HG02588 (cell line): ENCODE measurements around the gene KCNV2.

Experiments used
- ATAC-seq: cut with Tn5 transposase; IDR thresholded peaks from one replicate; pipeline ENCODE4 v1.9.1; 2021; ENCODE audit warnings: mild to moderate bottlenecking, moderate library complexity; ENCODE audit not compliant: unreplicated experiment

KCNV2 gene

DNA sequence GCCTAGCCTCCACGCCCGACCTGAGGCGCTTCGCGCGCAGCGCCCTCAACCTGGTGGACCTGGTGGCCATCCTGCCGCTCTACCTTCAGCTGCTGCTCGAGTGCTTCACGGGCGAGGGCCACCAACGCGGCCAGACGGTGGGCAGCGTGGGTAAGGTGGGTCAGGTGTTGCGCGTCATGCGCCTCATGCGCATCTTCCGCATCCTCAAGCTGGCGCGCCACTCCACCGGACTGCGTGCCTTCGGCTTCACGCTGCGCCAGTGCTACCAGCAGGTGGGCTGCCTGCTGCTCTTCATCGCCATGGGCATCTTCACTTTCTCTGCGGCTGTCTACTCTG lies 1.4 kb downstream of the KCNV2 start:
- no peak for ATAC-seq

DNA sequence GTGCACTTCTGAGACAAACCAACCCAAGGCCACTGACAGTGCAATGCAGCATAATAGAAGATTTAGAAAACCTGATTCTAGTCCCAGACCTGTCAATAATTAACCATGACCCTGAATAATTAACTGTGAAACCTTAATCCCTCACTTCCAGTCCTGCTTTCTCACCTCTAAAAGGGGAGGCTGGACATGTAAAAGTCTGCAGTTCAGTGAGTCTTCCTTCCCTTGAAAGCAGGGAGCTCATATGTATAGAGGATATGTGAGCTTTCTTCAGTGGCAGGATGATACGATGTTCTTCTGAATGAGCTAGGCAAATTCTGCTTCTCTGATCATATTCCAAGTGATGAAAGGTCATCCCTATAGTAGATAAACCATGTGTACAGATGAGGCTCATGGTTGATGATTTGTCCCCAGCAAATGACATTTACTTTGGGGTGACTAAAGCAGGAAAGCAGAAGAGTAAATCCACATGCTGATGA lies 2.9 kb downstream of the KCNV2 start:
- no peak for ATAC-seq

DNA sequence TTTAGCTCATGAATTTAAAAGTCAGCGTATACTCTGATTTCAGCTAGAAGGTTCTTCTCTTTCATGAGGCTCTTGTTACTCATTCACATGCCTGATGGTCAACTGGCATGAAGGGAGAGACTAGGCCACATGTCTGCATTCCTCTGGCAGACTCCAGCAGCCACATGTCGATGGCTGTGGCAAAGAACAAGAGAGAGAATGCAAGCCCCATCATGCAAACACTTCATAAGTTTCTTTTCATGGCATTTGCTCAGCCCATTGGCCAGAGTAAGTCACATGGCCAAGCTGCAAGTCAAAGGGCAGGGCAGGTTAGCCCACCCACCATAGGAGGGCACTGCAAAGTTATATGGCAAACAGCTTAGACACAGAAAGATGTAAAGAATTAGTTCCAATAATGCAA lies 5.4 kb downstream of the KCNV2 start:
- ATAC-seq: no peak

DNA sequence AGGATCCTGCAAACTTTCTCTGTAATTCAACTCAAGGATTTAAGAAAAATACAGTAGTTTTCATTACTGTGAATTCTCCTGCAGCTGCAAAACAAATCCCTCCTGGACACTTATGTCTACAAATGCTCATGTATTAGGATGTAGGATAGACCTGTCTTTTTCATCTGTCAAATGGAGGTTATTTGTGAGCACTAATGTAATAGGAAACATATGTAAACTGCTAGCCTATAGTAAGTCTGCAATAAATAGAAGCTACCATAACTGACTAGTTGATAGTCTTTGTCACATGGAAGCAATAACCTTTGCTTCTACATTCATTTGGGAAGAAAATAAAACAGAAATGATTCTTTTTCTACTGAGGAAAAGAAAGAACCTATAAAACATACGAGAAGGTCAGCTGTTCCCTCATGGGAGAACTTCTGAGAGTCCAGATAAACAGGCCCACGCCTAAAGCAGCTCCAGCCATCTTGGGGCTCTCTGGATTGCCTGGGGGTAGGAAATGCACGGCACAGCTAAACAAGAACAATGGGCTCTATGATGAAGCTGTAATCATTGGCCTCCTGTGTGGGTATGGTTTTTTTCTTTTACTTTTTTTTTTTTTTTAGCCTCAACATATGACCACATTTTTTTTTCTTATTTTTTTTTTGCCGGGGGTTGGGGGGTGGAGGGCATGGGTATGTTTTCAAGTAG lies 6.2 kb downstream of the KCNV2 start:
- ATAC-seq: no peak

- no peak for ATAC-seq
These were observed 7.8 kb downstream of the KCNV2 start for GRCh38 chr9:2725126-2725525.

- ATAC-seq: no peak
These were observed 8.8 kb downstream of the KCNV2 start for GRCh38 chr9:2725898-2726649.

DNA sequence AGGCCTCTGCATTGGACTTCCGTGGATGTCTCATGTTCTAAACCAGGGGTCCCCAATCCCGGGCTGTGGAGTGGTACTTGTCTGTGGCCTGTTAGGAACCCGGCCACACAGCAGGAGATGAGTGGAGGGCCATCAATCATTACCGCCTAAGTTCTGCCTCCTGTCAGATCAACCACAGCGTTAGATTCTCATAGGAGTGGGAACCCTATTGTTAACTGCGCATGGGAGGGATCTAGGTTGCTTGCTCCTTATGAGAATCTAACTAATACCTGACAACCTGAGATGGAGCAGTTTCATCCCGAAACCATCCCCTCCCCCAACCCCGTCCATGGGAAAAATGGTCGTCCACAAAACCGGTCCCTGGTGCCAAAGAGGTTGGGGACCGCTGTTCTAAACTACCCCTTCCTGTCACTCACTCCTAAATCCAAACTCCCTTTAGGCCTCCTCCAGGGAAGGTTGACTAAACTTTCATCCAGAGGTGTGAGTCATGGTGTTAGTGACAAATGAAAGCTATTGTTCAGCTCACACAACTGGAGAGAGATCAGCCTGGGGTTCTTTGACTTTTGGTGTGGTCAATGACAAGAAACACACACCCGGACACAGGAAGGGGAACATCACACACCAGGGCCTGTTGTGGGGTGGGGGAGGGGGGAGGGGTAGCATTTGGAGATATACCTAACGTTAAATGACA lies 9.5 kb downstream of the KCNV2 start:
- ATAC-seq: no peak

DNA sequence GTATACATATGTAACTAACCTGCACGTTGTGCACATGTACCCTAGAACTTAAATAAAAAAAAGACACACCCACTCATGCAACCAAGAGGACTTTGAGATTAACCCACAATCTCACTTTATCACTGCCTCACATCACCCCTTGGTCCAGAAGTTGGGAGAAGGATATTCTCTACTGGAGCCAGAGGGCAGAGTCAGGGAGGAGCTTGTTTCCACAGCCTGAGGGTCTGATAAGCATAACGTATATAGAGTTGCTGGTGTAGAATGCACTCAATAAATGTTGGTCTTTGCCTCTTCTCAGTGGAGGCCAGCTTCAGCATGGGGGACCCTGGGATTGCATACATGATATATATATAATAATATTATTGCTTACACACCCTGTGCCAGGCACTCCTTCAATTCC lies 10.1 kb downstream of the KCNV2 start:
- no peak for ATAC-seq

DNA sequence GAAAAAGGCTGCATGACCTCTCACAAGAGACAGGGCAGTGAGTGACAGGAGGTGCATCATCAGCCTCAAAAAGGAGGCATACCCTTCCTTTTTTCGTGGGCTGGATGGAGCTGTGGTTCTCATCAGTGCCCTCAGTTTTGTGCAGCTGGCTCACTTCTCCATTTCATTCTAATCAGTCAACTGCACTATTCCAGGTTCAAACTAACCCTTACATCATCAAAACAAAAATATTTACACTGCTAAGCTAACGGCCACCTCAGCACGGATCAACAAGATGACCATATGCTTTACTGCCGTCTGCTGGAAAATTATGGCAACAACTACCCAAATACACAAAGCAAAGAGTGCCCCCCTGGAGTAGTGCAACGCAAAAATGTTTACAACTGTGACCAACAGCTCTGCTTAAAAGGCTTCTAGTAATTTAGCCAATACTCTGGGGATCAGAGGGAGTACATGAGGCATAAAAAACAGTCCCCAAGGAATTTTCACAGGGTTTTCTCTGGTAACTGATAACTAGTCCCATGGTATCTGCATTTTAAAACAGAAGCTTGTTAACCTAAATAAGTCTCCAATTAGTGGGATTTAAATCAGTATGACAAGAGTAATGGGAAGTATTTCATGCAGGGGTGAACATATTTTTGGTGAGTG lies 10.8 kb downstream of the KCNV2 start:
- ATAC-seq: peak; percentile 77

DNA sequence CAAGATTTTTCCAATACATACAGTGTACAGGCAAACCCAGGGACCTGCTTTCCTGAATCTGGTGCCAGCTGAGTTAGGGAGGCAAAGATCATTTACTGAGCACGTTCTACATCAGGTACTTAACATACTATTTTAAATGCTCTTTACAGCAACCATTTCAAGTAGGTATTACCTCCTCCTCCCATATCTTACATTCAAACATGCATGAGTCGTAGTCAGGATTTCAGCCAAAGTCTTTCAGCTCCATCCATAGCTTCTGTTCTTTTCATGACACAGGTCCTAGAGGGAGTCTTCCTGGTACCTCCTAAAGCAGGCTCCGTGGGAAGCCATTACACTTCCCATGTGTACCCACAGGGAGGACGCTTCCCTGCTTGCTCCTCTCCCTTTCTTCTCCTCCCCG lies 11.7 kb downstream of the KCNV2 start:
- ATAC-seq: no peak

GRCh38 chr9:2729721-2730120 lies 12.4 kb downstream of the KCNV2 start:
- ATAC-seq: no peak

- ATAC-seq: no peak
These were observed 13.7 kb downstream of the KCNV2 start for GRCh38 chr9:2730971-2731370.

DNA sequence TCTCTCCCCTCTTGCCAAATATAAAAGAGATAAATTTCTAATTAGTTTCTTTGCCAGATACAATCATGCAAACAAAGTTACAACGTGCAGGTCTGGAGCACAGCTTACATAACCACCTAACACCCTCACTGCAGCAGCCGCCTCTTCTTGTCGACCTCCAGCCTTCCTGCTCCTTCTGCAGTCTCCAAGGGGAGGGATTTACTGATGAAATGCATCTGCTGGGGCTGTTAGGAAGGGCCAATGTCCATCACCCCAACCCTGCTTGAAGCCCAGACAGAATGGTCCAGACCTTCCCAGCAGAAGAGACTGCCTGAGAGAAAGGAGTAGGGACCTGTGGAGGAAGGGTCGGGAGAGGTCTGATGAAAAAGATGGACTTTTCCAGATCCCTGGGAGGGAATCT lies 15.2 kb downstream of the KCNV2 start:
- ATAC-seq: no peak

DNA sequence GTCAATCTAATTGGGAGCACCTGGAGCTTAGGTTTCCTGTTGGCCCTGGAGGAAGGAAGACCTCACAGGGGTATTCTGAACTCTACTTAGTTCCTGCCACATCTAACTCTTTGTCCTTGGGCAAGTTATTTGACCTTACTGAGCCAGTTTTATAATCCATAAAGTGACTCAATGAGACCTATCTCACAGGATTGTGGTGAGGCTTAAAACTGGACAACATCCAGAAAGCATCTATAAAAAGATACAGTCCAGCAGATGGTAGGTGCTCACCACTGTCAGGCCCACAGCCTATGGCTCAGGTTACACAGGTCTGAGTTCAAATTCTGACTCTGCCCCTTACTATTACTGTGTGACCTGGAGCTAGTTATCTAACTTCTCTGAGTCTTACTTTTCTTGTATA lies 23.3 kb downstream of the KCNV2 start:
- ATAC-seq: no peak

DNA sequence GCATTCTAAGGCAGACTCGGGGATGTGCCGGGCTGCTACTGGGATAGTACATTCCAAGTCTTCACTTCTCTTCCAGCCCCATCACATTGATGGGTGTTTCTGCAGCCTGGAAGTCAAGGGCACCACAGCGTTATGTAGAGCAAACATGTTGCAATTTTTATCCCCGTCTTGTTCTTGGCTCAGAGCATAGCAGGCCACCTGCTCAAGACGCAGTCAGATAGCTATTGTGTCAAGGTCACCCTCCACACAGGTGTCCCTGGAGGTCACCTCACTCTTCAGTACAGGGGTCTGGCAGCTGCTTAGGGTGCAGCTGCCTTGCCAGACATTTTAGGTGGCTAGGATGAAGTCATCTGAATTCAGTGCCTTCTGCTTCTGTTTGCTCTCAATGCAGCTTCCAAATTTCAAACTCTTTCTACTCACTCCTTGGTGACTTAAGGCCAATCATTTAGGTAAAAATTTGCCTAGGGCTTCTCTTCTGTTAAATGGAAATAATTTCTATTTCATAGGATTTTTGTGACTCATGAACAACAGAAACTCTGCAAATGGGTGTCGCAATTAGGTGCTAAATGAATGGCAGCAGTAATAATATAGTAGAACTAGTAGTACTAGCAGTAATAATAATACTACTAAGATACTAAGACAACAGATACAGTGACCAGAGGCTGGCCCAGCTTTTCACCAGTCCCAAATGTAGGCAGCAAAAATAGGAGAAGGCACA lies 24.3 kb downstream of the KCNV2 start:
- no peak for ATAC-seq

- ATAC-seq: no peak
These were observed 24.9 kb downstream of the KCNV2 start for GRCh38 chr9:2742214-2742613.

DNA sequence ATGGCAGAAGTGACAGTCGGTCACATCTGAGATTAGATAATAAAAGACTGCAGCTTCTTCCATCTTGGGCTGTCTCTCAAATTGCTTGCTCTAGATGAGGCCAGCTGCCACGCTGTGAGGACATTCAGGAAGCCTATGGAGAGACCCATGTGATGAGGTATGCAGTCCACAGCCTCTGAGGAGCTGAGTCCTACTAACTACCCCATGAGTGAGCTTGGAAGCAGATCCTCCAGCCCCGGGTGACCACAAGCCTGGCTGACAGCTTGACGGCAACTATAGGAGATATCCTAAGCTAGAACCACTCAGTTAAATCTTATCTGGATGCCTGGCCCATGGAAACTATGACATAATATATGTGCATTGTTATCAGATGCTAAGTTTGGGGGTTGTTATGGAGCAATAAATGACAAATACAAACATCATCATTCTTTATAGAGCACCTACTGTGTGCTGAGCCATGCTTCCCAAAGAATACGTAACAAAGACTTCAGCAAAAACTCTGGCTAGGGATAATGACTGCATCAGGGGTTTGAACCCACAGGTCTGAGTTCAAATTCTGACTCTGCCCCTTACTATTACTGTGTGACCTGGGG lies 26.7 kb downstream of the KCNV2 start:
- no peak for ATAC-seq

- no peak for ATAC-seq
These were observed 28.5 kb downstream of the KCNV2 start for GRCh38 chr9:2745560-2746380.

GRCh38 chr9:2749485-2749884 lies 32.2 kb downstream of the KCNV2 start:
- no peak for ATAC-seq

GRCh38 chr9:2755285-2755684 lies 38.0 kb downstream of the KCNV2 start:
- ATAC-seq: no peak
